Measurements from ENCODE around the gene DGKK. TPM values are rescaled to one million over a fixed set of nuclear protein-coding genes. Genes with fewer than 3 reads are reported as not detected.

The DGKK gene
- total and polyA plus RNA-seq, 4 donors, result 0.01 to 0.03 (median 0.02) TPM; not detected in 1

GRCh38 chrX:50483283-50483682 is 12.7 kb upstream of the DGKK start:
- Histone ChIP-seq H3K4me3 (no peak overlapping the region), H3K36me3 (ENCODE audit: control insufficient read depth in 4 of 4, insufficient read depth in 4 of 4, low read length in 4 of 4) (no peaks in the 10 kb centered on the region), H3K27me3 (ENCODE audit: control insufficient read depth in 3 of 3, insufficient read depth in 3 of 3, low read length in 2 of 3) (peaks cover 2 to 16% (median 6%) of the 10 kb centered on the region in 3 donors), H3K4me1 (ENCODE audit: control insufficient read depth in 5 of 5, insufficient read depth in 5 of 5, low read length in 5 of 5) (no peaks in the 10 kb centered on the region), H3K9me3 (ENCODE audit: control insufficient read depth in 4 of 4, insufficient read depth in 3 of 4, low read length in 3 of 4) (peaks cover 0 to 1% (median 0%) of the 10 kb centered on the region in 4 donors), H3K27ac (ENCODE audit: low read depth in 1 of 2, low read length in 1 of 2) (no peak overlapping the region), H3K9ac (ENCODE audit: insufficient read depth in 1 of 2, low read length in 2 of 2) (no peak overlapping the region)
- ATAC-seq (ENCODE audit: insufficient read depth, low FRiP score) (no peak), DNase-seq (no peak)
- TF ChIP-seq, protein P1, sequence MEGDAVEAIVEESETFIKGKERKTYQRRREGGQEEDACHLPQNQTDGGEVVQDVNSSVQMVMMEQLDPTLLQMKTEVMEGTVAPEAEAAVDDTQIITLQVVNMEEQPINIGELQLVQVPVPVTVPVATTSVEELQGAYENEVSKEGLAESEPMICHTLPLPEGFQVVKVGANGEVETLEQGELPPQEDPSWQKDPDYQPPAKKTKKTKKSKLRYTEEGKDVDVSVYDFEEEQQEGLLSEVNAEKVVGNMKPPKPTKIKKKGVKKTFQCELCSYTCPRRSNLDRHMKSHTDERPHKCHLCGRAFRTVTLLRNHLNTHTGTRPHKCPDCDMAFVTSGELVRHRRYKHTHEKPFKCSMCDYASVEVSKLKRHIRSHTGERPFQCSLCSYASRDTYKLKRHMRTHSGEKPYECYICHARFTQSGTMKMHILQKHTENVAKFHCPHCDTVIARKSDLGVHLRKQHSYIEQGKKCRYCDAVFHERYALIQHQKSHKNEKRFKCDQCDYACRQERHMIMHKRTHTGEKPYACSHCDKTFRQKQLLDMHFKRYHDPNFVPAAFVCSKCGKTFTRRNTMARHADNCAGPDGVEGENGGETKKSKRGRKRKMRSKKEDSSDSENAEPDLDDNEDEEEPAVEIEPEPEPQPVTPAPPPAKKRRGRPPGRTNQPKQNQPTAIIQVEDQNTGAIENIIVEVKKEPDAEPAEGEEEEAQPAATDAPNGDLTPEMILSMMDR (IDR thresholded peaks at IDR 0.05; ENCODE audit: control extremely low read depth, extremely low read depth), result no peak
- WGBS, 2 donors, result 59 to 77% methylated on average over 1 of the region's 1 CpG

DNA sequence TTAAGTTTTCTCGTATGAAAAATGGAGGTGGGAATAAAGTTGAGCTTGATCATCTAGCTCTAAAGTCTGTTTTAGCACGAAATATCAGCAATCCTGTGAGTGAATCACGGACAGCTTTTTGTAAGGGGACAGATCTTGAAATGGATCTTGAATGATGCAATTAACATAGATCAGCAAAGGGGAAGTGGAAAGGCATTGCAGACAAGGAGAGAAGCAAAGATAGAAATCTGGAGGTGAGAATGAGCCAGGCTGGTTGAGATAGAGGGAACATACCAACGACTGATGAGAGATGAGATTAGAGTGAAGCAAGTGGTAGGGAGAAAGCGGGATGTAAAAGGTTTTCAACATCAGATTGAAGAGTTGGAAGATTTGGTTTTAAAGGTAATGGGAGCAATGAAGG is 4.6 kb upstream of the DGKK start:
- whole genome bisulfite sequencing, 2 donors, result 44 to 56% methylated on average over 5 of the region's 5 CpGs
- no peak overlapping the region for H3K4me3 ChIP-seq
- no peak overlapping the region for H3K27ac ChIP-seq (ENCODE audit: low read depth in 1 of 2, low read length in 1 of 2)
- no peaks in the 10 kb centered on the region for H3K9me3 ChIP-seq (ENCODE audit: control insufficient read depth in 4 of 4, insufficient read depth in 3 of 4, low read length in 3 of 4)
- DNase-seq, result no peak
- H3K9ac ChIP-seq (ENCODE audit: insufficient read depth in 1 of 2, low read length in 2 of 2), result no peak overlapping the region
- H3K36me3 ChIP-seq (ENCODE audit: control insufficient read depth in 4 of 4, insufficient read depth in 4 of 4, low read length in 4 of 4), result no peaks in the 10 kb centered on the region
- H3K27me3 ChIP-seq (ENCODE audit: control insufficient read depth in 3 of 3, insufficient read depth in 3 of 3, low read length in 2 of 3), result peaks cover 5 to 56% (median 48%) of the 10 kb centered on the region in 3 donors
- ATAC-seq (ENCODE audit: insufficient read depth, low FRiP score), result no peak
- TF ChIP-seq, protein P1 (IDR thresholded peaks at IDR 0.05; ENCODE audit: control extremely low read depth, extremely low read depth), result no peak
- peaks cover 0 to 4% (median 0%) of the 10 kb centered on the region in 5 donors for H3K4me1 ChIP-seq (ENCODE audit: control insufficient read depth in 5 of 5, insufficient read depth in 5 of 5, low read length in 5 of 5)

DNA sequence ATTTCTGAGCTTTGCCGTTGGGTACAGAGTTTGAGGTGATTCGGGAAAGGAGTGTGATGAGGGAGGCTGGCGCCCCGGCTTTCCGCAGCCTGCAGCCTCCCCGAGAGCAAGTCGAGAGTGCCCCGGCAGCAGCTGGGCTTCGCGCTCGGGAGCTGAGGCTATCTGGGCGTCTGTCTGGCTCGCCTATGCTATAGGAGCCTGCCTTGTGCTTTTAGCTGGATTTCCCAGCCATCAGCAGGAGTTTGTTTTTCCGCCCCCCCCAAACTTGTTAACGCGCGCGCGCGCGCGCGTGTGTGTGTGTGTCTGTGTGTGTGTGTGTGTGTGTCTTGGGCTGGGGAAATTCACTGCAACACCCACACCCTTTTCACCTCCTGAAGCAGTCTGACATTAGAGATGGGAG is 765 bp upstream of the DGKK start:
- Histone ChIP-seq H3K4me1 (ENCODE audit: control insufficient read depth in 5 of 5, insufficient read depth in 5 of 5, low read length in 5 of 5) (peaks cover 0 to 7% (median 0%) of the 10 kb centered on the region in 5 donors), H3K9ac (ENCODE audit: insufficient read depth in 1 of 2, low read length in 2 of 2) (no peak overlapping the region), H3K27me3 (ENCODE audit: control insufficient read depth in 3 of 3, insufficient read depth in 3 of 3, low read length in 2 of 3) (peaks cover 8 to 81% (median 71%) of the 10 kb centered on the region in 3 donors), H3K36me3 (ENCODE audit: control insufficient read depth in 4 of 4, insufficient read depth in 4 of 4, low read length in 4 of 4) (no peaks in the 10 kb centered on the region), H3K27ac (ENCODE audit: low read depth in 1 of 2, low read length in 1 of 2) (no peak overlapping the region), H3K9me3 (ENCODE audit: control insufficient read depth in 4 of 4, insufficient read depth in 3 of 4, low read length in 3 of 4) (peaks cover 0 to 9% (median 0%) of the 10 kb centered on the region in 4 donors), H3K4me3 (no peak overlapping the region)
- ATAC-seq (ENCODE audit: insufficient read depth, low FRiP score) (no peak), DNase-seq (peak in 2 of 3 donors; percentile 10 to 15)
- TF ChIP-seq, protein P1 (IDR thresholded peaks at IDR 0.05; ENCODE audit: control extremely low read depth, extremely low read depth), result no peak
- WGBS, 2 donors, result 2 to 44% methylated on average over 16 to 23 of the region's 23 CpGs

DNA sequence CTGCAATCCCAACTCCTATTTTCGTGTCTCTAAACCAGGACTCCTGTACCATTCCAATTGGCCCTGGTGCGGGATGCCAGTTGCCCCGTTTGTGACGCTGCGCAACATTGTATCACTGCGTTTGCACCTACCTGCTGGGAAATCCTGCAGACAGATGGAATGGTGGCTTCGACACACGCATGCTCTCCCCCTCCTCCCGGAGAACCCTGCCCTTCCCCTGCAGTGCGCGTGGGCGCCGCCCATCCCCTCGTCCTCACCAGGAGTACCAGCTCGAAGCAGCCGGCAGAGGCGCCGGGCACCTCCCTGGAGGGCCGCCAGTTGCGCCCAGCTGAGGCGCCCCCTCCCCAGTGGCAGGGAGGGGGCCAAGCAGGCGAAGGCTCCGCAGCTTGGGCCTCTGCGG is 1.4 kb downstream of the DGKK start:
- peaks cover 8 to 80% (median 75%) of the 10 kb centered on the region in 3 donors for H3K27me3 ChIP-seq (ENCODE audit: control insufficient read depth in 3 of 3, insufficient read depth in 3 of 3, low read length in 2 of 3)
- ATAC-seq (ENCODE audit: insufficient read depth, low FRiP score) (no peak), DNase-seq (no peak)
- H3K9ac ChIP-seq (ENCODE audit: insufficient read depth in 1 of 2, low read length in 2 of 2), result no peak overlapping the region
- H3K36me3 ChIP-seq (ENCODE audit: control insufficient read depth in 4 of 4, insufficient read depth in 4 of 4, low read length in 4 of 4), result no peaks in the 10 kb centered on the region
- H3K27ac ChIP-seq (ENCODE audit: low read depth in 1 of 2, low read length in 1 of 2), result no peak overlapping the region
- H3K9me3 ChIP-seq (ENCODE audit: control insufficient read depth in 4 of 4, insufficient read depth in 3 of 4, low read length in 3 of 4), result peaks cover 0 to 9% (median 0%) of the 10 kb centered on the region in 4 donors
- no peak overlapping the region for H3K4me3 ChIP-seq
- peaks cover 0 to 7% (median 0%) of the 10 kb centered on the region in 5 donors for H3K4me1 ChIP-seq (ENCODE audit: control insufficient read depth in 5 of 5, insufficient read depth in 5 of 5, low read length in 5 of 5)
- TF ChIP-seq, protein P1 (IDR thresholded peaks at IDR 0.05; ENCODE audit: control extremely low read depth, extremely low read depth), result no peak
- WGBS, 2 donors, result 4 to 24% methylated on average over 21 to 24 of the region's 24 CpGs
